Right renal pelvis (tissue), 4 donors: Measurements from ENCODE around the gene TAMALIN. TPM values are rescaled to one million over a fixed set of nuclear protein-coding genes. Genes with fewer than 3 reads are reported as not detected.

Experiments
- DNase-seq, 4 donors: peaks; one replicate each; pipeline ENCODE4 v3.0.0-alpha.2; 2013; ENCODE audit warnings: low read depth in 4 of 4, low spot score in 3 of 4, missing footprints in 1 of 4
- polyA plus RNA-seq, 4 donors: library from polyadenylated mRNA; unstranded; fragments of 120-200 nt; gene quantifications; one replicate each; pipeline ENCODE4 v1.2.1, GENCODE V29; 2013; ENCODE audit not compliant: insufficient read length in 4 of 4

Gene TAMALIN
- polyA plus RNA-seq, 4 donors = 16.6 to 20.8 (median 17.3) TPM

DNA sequence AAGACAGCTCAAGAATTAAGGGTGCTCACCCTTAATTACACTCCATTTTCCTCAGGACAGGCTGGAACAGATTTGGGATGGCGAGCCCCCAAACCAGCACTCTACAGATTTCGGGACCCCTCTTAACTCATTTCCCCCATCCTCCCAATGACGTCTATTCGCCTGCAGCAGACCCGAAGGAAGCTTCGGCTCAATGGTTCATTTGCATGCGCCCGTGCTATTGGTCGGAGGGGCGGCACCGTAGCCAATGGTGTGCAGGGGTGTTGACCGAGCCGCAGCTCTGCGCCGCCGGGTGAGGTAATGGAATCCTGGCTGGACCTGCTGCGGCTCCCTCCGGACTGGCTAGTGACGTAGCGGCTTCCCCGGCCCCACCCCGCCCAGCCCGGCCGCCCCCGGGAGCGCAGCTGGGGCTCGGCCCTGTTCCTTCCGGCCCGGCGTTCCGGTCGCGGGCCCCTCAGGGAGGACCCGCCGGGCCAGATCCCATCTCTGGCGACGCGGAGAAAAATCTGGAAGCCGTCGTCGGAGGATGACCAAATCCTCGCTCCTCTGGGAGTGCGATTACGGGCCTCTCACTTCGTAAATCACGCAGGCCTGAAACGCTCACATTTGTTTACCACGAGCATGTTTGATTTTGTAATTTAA lies 26.2 kb downstream of the TAMALIN start:
- DNase-seq = peak; percentile 86 to 91 (median 88)

DNA sequence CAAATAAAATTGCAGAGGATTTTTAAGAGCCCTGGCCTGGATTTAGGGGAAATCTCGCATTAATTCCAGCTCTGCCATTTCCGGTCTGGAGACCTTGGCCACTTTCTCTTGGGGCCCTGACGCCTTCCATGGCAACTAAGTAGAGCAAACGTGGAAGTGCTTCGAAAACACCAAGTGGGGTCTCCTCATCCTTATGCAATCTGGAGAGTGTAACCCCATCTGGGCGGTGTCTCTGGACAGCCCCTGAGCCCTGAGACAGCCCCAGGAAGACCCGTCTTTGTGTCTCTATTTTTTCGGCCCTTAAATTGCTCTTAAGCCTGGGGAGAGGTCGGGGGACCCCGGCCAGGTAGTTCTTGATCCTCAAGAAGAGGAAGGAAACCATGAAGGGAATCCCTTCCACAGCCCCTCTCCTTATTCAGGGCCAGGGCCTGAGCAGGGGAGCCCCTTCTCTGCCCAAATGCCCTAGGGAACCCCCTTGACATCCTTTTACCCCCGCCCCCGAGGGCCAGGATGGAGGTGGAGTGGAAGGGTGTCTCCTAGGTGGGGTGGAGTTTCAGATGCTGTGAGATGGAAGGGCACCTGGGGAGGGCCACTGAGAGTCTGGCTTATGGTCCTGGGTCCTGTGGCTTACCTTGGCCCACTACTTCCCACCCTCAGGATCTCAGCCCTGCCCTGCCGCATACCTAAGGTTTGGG lies 26.8 kb downstream of the TAMALIN start:
- no peak for DNase-seq

DNA sequence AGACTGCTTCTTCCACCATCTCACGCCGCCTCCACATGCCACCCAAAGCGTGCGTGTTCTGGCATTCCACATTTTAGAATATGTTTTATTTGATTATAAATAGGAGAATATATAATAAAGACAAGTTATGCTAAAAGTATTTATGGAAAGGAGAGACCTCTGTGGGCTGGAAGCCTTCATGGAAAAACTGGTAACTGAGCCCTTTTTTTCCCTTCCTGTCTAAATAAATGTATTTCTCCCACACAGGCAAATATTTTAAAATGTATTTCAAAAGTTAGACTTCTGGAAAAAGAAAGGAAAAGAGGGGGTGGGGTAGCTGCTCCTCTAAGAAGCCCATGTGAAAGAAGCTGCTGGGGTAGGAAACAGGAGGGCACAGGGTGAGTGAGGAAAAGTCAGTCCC lies 28.4 kb downstream of the TAMALIN start:
- no peak for DNase-seq

DNA sequence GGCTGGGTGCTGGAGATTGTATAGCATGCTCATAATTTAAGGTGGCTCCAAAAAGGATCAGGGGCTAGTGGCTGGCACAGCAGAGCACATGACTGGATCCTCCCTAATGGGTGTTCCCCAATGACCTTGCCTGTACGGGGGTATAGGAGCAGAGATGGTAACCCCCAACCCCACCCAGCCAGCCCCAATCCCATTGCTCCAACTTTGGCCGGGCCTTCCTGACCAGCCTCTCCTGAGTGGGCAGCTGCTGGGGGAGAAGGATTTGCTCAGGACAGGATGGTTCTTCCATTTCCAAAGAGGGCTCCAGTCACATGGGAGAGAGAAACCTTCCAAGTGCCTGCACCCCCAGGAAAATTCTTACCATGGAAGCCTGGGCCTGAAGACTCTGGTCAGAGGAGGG lies 29.2 kb downstream of the TAMALIN start:
- DNase-seq = no peak

DNA sequence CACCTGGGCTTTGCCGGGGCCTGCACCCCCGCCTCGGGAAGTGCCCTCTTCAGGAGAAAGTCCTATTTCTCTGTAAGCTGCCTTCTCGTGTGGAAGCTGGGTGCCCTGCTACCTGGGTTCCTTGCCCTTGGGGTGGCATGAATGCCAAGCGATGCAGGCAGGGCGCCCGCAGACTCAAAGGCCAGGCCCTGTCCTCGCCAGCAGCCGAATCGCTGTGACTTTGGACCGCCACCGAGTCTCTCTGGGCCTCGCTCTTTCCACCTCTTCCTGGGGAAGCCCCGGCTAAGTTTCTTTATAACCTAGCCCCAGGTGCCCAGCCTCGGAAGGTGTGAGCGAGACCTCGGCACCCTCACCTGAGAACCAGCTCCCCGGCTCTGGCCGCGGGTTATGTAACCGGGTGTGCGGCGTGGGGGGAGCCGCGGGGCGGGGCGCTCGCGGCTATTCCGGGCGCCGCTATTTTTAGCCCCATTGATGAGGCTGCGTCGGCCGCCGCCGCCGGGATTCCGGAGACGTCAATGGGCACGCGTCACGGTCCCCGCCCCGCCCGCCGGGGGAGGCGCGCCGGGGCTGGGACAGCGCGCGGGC lies 29.9 kb downstream of the TAMALIN start:
- no peak for DNase-seq

DNA sequence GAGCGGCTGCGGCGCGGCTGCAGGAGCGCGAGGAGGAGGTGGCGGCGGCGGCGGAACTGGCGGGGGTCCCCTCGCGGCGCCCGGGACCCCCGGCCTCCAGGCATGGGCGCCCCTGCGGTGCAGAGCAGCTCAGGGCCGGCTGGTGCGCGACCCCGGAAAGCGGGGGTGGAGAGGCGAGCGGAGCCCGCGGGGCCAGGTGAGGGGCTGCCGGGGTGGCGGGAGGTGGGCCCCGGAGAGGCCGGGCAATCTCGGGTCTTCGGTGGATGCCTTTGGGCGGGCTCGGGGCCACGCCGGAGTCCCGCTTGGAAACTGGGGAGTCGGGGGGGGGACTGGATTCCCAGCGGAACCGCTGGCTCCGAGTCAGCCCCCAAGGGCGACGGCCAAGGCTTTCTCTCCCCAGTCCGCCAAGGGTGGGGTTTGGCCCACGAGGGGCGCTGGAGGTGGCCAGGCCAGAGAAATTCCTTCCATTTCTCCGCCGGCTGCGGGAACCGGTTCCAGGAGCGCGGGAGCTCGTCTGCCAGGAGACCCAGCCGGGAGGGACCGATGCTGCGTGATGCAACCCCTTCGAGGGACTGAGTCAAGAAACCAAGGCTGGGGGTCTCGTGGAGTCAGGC lies 30.6 kb downstream of the TAMALIN start:
- no peak for DNase-seq

DNA sequence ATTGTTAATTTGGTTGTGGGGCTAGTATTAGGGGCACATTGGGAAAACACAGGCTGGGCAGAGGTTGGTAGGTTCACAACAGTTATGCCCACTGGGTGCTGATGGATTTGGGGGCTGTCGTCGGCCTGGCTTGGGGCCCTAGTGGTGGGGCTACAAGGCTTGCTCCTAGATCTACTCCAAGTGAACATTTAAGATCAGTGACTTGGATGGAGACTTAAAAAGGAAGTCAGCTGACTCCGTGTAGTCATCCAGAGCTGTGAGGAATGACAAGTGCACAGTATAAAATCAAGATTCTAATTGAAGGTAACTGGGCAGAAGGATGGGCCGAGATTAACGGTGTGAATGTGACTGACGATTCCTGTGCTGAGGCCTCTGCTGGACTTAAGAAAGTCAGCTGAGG lies 31.7 kb downstream of the TAMALIN start:
- DNase-seq = no peak

DNA sequence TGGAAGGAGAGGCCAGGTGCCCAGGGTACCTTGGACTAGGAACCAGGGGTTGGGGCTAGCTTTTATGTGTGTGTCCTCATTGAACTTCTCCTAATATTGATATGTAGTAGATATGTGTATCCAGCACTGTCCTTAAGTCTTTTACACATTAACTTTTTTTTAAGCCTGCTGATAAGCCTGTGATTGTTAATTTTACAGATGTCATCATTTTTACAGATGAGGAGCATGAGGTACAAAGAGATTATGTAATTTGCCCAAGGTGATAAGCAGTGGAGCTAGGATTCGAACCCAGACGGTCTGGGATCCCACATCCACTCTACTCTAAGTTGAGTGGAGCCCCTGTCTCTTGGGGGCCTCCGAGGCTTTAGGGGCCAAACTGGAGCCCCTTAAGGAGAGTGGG lies 34.3 kb downstream of the TAMALIN start:
- DNase-seq = no peak

DNA sequence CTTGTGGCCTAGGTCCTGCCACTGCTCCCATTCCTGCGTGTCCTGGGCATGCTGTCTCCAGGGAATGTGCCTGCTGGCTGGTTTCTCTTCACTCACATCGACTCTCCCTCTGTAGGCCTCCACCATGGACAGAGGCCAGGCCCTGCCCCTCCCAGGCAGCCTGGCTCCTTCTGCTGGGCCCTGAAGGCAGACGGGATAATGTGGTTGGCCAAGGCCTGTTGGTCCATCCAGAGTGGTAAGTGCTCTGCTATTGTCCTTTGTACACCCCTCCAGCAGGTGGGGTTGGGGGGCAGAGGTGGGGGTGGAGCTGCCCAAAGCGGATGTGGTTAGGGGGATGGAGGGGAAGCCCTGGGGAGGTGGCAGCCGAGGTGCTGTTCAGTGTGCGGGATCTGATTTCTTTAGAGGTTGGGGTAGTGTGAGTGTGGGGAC lies 35.0 kb downstream of the TAMALIN start:
- DNase-seq = no peak

DNA sequence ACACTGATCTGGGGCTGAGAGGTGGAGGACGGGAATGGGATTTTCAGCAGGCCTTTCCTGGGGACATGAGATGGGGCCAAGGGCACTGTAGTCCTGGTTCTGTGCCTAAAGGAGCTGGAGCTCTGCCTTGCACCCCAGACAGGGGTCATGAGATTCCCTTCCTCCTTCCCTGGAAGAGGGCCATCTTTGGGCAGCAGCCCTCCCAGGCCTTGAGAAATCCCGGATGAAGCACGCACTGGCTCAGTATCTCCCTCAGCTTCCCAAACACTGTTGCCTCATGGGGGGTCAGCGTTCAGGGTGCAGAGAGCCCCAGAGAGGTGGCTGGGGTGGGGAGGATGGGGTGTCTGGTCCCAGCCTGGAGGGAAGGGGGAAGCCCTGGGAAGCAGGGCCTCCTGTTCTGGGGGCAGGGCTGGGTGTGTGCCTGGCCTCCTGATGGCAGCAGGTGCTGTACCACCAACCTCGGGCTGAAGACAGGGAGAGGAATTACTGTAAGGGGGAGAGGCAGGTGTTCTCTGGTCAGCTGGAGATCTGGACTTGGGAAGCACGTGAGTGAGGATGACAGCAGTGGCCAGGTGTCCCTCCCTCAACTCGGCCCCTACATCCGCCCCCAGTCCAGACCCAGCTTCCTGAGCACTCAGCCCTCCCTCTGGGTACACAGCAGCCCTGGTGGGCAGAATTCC lies 36.1 kb downstream of the TAMALIN start:
- DNase-seq = no peak

DNA sequence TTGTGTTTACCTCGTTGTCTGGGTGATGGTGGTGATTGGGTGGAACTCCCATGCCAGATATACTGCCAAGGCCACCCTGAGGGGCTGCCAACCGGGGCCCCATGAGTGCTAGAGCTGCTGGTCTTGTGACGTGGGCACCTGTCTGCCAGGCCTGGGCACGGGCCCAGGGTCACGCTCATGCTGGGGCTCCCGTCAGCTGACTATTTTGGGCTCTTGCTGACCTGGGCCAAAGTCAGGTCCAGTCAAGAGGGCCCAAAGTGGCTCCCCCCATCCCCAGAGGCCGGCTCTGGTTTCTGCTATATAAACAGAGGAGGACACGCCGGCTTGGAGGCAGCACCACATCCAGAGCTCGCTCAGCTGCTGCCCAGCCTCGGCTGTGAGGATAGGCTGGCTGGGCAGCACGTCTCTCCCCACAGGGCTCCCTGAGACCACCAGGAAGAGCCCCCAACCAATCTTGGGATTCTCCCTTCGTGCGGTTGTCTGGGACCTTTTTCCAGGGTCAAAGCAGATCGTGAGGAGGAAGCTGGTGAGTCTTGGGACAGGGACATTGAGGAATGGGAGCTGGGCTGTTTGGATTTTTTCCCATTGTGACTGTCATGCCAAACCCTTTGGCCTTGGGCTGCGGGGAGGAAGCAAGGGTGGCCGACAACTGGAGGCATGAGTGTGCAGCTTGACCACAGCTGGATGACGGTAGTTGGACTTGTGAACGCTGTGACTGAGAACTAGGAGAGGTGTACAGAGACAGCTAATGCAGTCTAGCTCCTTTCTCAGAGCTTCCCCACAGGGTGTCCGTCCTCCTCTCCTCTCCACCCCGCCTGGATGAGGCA lies 36.9 kb downstream of the TAMALIN start:
- DNase-seq = no peak

DNA sequence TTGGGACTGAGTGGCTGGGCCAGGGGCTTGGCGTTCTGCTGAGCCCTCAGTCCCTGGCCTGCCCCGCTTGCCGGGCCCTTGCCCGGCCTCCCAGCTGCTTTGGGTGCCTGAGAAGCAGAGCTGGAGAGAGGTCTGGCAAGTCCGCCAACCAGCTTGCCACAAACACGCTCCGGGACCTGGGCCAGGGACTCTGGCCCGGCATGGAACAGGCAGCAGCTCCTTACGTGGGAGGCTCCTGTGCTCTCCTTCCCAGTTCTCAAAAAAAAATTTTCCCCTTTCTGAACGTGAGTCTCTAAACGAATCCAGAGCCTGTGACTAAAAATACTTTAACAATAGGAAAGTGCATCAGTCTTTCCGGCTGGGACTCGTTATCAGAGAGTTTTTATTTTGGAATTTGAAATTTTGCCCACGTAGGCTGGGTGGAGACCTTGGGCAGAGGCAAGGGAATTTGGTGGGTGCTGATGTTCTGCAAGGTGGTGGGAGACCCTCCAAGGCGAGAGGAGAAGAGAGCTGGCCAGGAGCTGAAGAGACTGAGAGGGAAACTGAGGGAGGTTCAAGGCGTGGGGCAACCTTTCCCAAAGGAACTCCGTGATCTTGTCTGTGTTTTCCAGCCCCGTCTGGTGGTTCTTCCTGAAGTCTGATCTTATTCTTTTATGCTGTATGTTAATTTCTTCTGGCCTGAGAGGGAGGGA lies 37.7 kb downstream of the TAMALIN start:
- DNase-seq = no peak

DNA sequence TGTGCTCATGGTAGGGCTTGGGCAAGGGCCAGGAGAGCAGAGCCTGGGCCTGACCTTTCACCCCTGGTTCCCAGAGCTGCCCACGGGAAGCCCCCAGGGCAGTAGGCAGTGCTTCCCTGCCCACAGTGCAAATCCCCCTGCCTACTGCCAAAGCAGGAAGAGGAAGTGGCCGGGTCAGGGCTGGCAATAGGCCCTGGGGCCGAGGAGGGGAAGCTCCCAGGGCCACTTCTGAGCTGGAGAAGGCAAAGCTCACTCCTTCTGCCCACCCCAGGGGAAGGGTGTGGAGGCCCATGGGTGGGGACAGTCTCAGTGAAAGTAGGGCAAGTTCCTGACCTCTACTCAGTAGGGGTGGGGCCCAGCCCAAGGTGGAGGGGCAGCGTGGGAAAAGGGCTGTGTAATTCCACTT lies 39.1 kb downstream of the TAMALIN start:
- no peak for DNase-seq

DNA sequence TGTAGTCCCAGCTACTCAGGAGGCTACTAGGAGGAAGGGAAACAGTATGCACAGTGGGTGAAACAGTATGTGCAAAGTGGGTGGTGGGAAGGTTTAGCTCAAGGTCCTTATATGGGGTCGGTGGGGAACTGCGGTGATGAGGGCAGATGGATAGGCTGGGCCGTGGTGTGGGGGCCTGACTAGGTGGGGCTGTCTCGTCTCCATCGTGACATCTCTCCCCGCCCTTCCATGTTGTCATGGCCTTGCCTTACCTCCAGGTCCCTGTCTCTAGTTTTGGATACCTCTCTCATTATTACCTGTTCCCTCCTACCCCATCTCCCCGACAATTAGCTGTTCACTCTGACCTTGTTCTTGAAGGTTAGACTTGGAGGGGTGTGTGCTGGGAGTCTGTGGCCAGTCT lies 40.1 kb downstream of the TAMALIN start:
- DNase-seq = no peak

DNA sequence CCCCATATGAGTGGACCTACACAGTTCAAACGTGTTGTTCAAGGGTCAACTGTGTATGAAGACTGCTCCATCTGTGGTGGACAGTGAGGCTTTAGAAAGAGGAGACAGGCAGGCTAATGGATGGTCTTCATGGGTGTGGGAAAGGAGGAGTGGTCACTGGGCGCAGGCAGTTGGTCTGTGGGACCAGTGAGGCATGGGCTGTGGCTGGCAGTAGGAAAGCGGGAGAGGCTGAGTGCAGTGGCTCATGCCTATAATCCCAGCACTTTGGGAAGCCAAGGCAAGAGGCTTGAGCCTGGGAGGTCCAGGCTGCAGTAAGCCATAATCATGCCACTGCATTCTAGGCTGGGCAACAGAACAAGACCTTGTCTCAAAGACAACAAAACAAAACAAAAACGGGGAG lies 42.5 kb downstream of the TAMALIN start:
- DNase-seq = no peak

DNA sequence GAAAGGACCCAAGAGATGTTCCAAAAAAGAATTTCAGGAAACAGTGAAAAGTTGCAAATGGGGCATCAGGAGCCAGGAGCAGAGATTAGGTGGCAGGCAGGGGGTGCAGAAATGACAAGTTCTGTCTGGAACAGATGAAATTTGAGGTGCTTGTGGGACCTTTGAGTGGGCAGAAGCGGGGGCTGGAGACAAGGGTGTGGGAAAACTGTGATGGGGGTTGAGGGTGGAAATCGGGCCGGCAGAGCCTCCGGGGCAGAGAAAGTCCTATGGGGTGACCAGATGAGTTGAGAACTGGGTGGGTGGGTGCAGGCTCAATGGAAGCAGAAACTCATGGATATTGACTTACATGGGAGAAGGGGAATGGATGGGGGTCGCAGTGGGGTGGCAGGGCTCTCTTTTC lies 42.9 kb downstream of the TAMALIN start:
- no peak for DNase-seq

DNA sequence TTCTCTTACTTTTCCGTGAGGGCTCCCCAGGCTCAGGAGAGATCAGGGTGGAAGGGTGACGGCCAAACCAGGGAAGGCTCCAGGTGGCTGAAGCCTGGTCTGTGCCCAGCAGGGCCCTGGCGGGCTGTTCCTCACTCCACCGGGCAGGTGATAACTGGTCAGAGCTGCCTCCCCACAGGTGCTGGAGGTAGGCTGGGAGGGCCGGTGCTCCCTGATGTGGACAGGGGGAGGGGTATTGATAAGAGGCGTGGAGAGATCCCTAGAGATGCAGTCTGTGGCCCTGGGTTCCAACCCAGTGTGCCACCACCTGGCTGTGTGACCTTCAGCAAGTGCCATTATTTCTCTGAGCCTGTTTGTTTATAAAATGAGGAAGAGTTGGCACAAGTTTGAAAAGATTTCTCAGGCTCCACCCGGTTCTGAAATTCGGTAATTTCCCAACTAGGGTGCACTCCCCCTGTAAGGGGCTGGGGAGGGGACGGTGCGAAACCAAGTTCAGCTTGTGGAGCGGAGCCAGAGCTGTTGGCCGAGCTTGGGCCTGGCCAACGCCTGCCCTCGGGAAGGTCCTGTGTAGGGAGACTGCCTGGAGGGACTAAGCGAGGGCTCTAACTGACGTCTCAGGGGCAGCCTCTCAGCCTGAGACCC lies 43.5 kb downstream of the TAMALIN start:
- no peak for DNase-seq

DNA sequence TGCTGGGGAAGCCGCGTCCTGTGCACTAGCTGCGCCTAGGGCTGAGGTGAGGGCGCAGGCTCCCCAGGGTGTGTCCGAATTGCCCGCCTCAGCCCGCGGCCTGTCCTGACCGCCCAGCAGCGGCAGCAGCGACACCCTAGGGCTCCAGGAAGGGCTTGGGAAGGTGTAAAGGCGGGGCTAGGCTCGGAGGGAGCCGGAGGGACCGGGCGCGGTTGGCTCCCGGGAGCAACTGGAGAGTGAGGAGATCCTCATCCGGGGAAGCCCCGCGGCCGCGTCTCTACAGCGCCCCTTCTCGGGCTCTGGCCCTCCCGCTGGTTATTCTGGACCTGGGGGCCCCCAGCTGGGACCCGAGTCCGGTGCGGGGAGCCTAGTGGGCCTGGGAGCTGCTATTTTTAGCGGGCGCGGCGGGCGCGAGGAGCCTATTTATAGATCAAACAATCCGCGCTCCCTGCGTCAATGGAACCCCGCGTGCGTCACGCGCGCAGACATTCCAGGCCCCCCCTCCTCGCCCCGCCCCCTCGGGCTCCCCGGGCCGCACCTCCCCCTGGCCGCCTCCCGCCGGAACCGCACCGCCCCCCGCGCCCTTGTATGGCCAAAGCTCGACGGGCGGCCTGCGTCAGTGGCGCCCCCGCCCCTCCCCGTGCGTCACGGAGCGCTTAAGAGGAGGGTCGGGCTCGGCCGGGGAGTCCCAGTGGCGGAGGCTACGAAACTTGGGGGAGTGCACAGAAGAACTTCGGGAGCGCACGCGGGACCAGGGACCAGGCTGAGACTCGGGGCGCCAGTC lies 44.2 kb downstream of the TAMALIN start, which contains the start of gene NR4A1:
Gene NR4A1, plus strand, starts transcription at position 685 of the 784 bp plus-strand sequence. CDS start 2,887 bp downstream, outside the sequence.
- peak; percentile 80 to 88 (median 86) for DNase-seq
